ENCODE results near the gene PLAC8L1. TPM values are rescaled to one million over a fixed set of nuclear protein-coding genes. Genes with fewer than 3 reads are reported as not detected.
"Not testable (repeated sequence)": the region's sequence is repeated elsewhere in the genome, so short reads cannot be mapped to it uniquely, and the experiment has no call there.

PLAC8L1 gene
- total RNA-seq, 1 experiment from 2014 or later = not detected

- H3K4me2 ChIP-seq = no peak overlapping the region
- H3K4me1 ChIP-seq (replicated peaks; ENCODE audit: insufficient read depth) = no peaks in the 10 kb centered on the region
- peaks cover 17% of the 10 kb centered on the region; the same call in 1 of the 2 replicates for H3K36me3 ChIP-seq (ENCODE audit: low read depth)
- no TSS peak for BruUV-seq (replicated peaks)
- no peak overlapping the region for H2AFZ ChIP-seq
- ChIA-PET POLR2A (ENCODE audit: unreplicated experiment) (interaction anchor here (0.6 kb wide), 1 partner anchor 1712 kb away, joined by 3 read pairs; no protein-coding TSS in a partner anchor), CTCF (no interaction called here)
- no peaks in the 10 kb centered on the region for H3K9me3 ChIP-seq (ENCODE audit: insufficient read depth, low read depth)
- H3F3A ChIP-seq (ENCODE audit: insufficient read depth, low read depth) = no peaks in the 10 kb centered on the region; the same call in none of the 2 replicates
- no peaks in the 10 kb centered on the region for H3K27me3 ChIP-seq (ENCODE audit: insufficient read depth, low read depth)
- no peaks in the 10 kb centered on the region for H3K79me2 ChIP-seq (ENCODE audit: low read depth)
- no peak overlapping the region for H3K27ac ChIP-seq
- intact Hi-C loops (cut with micrococcal nuclease; ENCODE audit: unreplicated experiment) = no loop called here
- H4K20me1 ChIP-seq (ENCODE audit: insufficient read depth) = no peaks in the 10 kb centered on the region
- no peak for DNase-seq
- TF ChIP-seq EZH2 (IDR thresholded peaks at IDR 0.05; ENCODE audit: low read depth) (no peak), CTCF (conservative IDR thresholded peaks at IDR 0.05) (no peak)
- H3K4me3 ChIP-seq = no peak overlapping the region
- H3K9me2 ChIP-seq (ENCODE audit: insufficient read depth) = no peaks in the 10 kb centered on the region
Observed at GRCh38 chr5:146112476-146112875, 7.1 kb upstream of the PLAC8L1 start.

GRCh38 chr5:146111409-146111808 is 6.0 kb upstream of the PLAC8L1 start:
- Histone ChIP-seq H4K20me1 (ENCODE audit: insufficient read depth) (no peaks in the 10 kb centered on the region), H3K9me2 (ENCODE audit: insufficient read depth) (no peaks in the 10 kb centered on the region), H3K36me3 (ENCODE audit: low read depth) (peaks cover 10% of the 10 kb centered on the region; the same call in 1 of the 2 replicates), H2AFZ (no peak overlapping the region), H3K9me3 (ENCODE audit: insufficient read depth, low read depth) (no peaks in the 10 kb centered on the region), H3K79me2 (ENCODE audit: low read depth) (no peaks in the 10 kb centered on the region), H3F3A (ENCODE audit: insufficient read depth, low read depth) (no peaks in the 10 kb centered on the region; the same call in 1 of the 2 replicates), H3K4me2 (no peak overlapping the region), H3K27ac (no peak overlapping the region), H3K4me1 (replicated peaks; ENCODE audit: insufficient read depth) (no peaks in the 10 kb centered on the region), H3K27me3 (ENCODE audit: insufficient read depth, low read depth) (no peaks in the 10 kb centered on the region), H3K4me3 (no peak overlapping the region)
- intact Hi-C loops (cut with micrococcal nuclease; ENCODE audit: unreplicated experiment) = no loop called here
- no peak for DNase-seq
- BruUV-seq (replicated peaks) = no TSS peak
- TF ChIP-seq EZH2 (IDR thresholded peaks at IDR 0.05; ENCODE audit: low read depth) (no peak), CTCF (conservative IDR thresholded peaks at IDR 0.05) (no peak)
- POLR2A ChIA-PET (ENCODE audit: unreplicated experiment) = interaction anchor here (0.6 kb wide), 1 partner anchor 49 kb away, joined by 5 read pairs; no protein-coding TSS in a partner anchor
- CTCF ChIA-PET = interaction anchor here (0.7 kb wide), 1 partner anchor 21 kb away, joined by 4 read pairs; no protein-coding TSS in a partner anchor

- no peaks in the 10 kb centered on the region; the same call in 1 of the 2 replicates for H3F3A ChIP-seq (ENCODE audit: insufficient read depth, low read depth)
- intact Hi-C loops (cut with micrococcal nuclease; ENCODE audit: unreplicated experiment) = no loop called here
- no peaks in the 10 kb centered on the region for H3K27me3 ChIP-seq (ENCODE audit: insufficient read depth, low read depth)
- H3K79me2 ChIP-seq (ENCODE audit: low read depth) = no peaks in the 10 kb centered on the region
- ChIA-PET CTCF (no interaction called here), POLR2A (ENCODE audit: unreplicated experiment) (no interaction called here)
- H3K27ac ChIP-seq = no peak overlapping the region
- 0 out of 2 replicates have a peak, but pooled peaks cover 5% of the 10 kb centered on the region for H3K36me3 ChIP-seq (ENCODE audit: low read depth)
- H3K9me2 ChIP-seq (ENCODE audit: insufficient read depth) = no peaks in the 10 kb centered on the region
- H3K4me1 ChIP-seq (replicated peaks; ENCODE audit: insufficient read depth) = no peaks in the 10 kb centered on the region
- H4K20me1 ChIP-seq (ENCODE audit: insufficient read depth) = no peaks in the 10 kb centered on the region
- H3K4me3 ChIP-seq = no peak overlapping the region
- H3K4me2 ChIP-seq = no peak overlapping the region
- no peak overlapping the region for H2AFZ ChIP-seq
- no peak for DNase-seq
- TF ChIP-seq CTCF (conservative IDR thresholded peaks at IDR 0.05) (no peak), EZH2 (IDR thresholded peaks at IDR 0.05; ENCODE audit: low read depth) (no peak)
- no peaks in the 10 kb centered on the region for H3K9me3 ChIP-seq (ENCODE audit: insufficient read depth, low read depth)
- no TSS peak for BruUV-seq (replicated peaks)
Observed at GRCh38 chr5:146109379-146109778, 4.0 kb upstream of the PLAC8L1 start.

GRCh38 chr5:146108870-146109269 is 3.5 kb upstream of the PLAC8L1 start:
- intact Hi-C loops (cut with micrococcal nuclease; ENCODE audit: unreplicated experiment); H3K36me3 ChIP-seq (ENCODE audit: low read depth): not testable (repeated sequence)

More at GRCh38 chr5:146108870-146109269, 3.5 kb upstream of the PLAC8L1 start:
- DNase-seq; H3K4me1 ChIP-seq (replicated peaks; ENCODE audit: insufficient read depth); H3K27ac ChIP-seq; H3K4me3 ChIP-seq; POLR2A ChIA-PET (ENCODE audit: unreplicated experiment); H3K4me2 ChIP-seq; BruUV-seq (replicated peaks); H3K79me2 ChIP-seq (ENCODE audit: low read depth); CTCF ChIA-PET; H3K27me3 ChIP-seq (ENCODE audit: insufficient read depth, low read depth); H4K20me1 ChIP-seq (ENCODE audit: insufficient read depth); H3F3A ChIP-seq (ENCODE audit: insufficient read depth, low read depth); H3K9me3 ChIP-seq (ENCODE audit: insufficient read depth, low read depth); H3K9me2 ChIP-seq (ENCODE audit: insufficient read depth); H2AFZ ChIP-seq: not testable (repeated sequence)
